Measurements from ENCODE around the gene PLIN3.
"Not testable (repeated sequence)": the region's sequence is repeated elsewhere in the genome, so short reads cannot be mapped to it uniquely, and the experiment has no call there.

PLIN3 gene

GRCh38 chr19:4891066-4891465, 23.6 kb upstream of the PLIN3 start:
- DNase-seq: no peak

- DNase-seq: no peak
Measured at GRCh38 chr19:4889034-4889815, 21.8 kb upstream of the PLIN3 start.

GRCh38 chr19:4887803-4888202, 20.3 kb upstream of the PLIN3 start:
- not testable (repeated sequence) for DNase-seq

- DNase-seq: not testable (repeated sequence)
Measured at GRCh38 chr19:4884993-4885392, 17.5 kb upstream of the PLIN3 start.

GRCh38 chr19:4882874-4883273, 15.4 kb upstream of the PLIN3 start:
- DNase-seq: not testable (repeated sequence)

GRCh38 chr19:4879041-4879440, 11.6 kb upstream of the PLIN3 start:
- no peak for DNase-seq

GRCh38 chr19:4878491-4878968, 11.1 kb upstream of the PLIN3 start:
- no peak for DNase-seq

- no peak for DNase-seq
Measured at GRCh38 chr19:4877753-4878490, 10.5 kb upstream of the PLIN3 start.

GRCh38 chr19:4873930-4874329, 6.5 kb upstream of the PLIN3 start:
- no peak for DNase-seq

- no peak for DNase-seq
Measured at GRCh38 chr19:4871711-4872110, 4.2 kb upstream of the PLIN3 start.

GRCh38 chr19:4870025-4870700, 2.7 kb upstream of the PLIN3 start:
- no peak for DNase-seq

- DNase-seq: no peak
Measured at GRCh38 chr19:4868286-4868834, 893 bp upstream of the PLIN3 start.

GRCh38 chr19:4866595-4867424, 657 bp downstream of the PLIN3 start:
- peak; percentile 17 for DNase-seq

- no peak for DNase-seq
Measured at GRCh38 chr19:4861147-4861546, 6.3 kb downstream of the PLIN3 start.

GRCh38 chr19:4859697-4860096, 7.8 kb downstream of the PLIN3 start:
- DNase-seq: no peak

- not testable (repeated sequence) for DNase-seq
Measured at GRCh38 chr19:4856468-4856867, 11.0 kb downstream of the PLIN3 start.

GRCh38 chr19:4853506-4853905, 14.0 kb downstream of the PLIN3 start:
- not testable (repeated sequence) for DNase-seq

GRCh38 chr19:4852484-4852883, 15.0 kb downstream of the PLIN3 start:
- no peak for DNase-seq

GRCh38 chr19:4851551-4852290, 15.7 kb downstream of the PLIN3 start:
- peak; percentile 62 for DNase-seq

GRCh38 chr19:4849019-4849418, 18.4 kb downstream of the PLIN3 start:
- DNase-seq: no peak

- no peak for DNase-seq
Measured at GRCh38 chr19:4847190-4847973, 20.1 kb downstream of the PLIN3 start.
